Dendritic cell treated with granulocyte-macrophage colony-stimulating factor and Interleukin-4, amounts not matched to agents 40 ng/mL and 50 ng/mL, for 4 days (primary cell): ENCODE results near the gene CPXM1.
"Not testable (repeated sequence)": the region's sequence is repeated elsewhere in the genome, so short reads cannot be mapped to it uniquely, and the experiment has no call there.

Experiments used
- H3K27ac Mint-ChIP-seq: one replicate; pipeline ENCODE4 v1.8.0; 2022; ENCODE audit warnings: mild to moderate bottlenecking, mixed read lengths
- H3K27me3 Mint-ChIP-seq: one replicate; pipeline ENCODE4 v1.8.0; 2022; ENCODE audit warnings: mild to moderate bottlenecking, mixed read lengths
- H3K36me3 Mint-ChIP-seq: one replicate; pipeline ENCODE4 v1.8.0; 2022; ENCODE audit warnings: low read depth, mixed read lengths
- H3K4me1 Mint-ChIP-seq: one replicate; pipeline ENCODE4 v1.8.0; 2022; ENCODE audit warnings: low read depth, mixed read lengths
- H3K4me3 Mint-ChIP-seq: one replicate; pipeline ENCODE4 v1.8.0; 2022; ENCODE audit warnings: mild to moderate bottlenecking, moderate library complexity, mixed read lengths
- H3K9me3 Mint-ChIP-seq: one replicate; pipeline ENCODE4 v1.8.0; 2022; ENCODE audit warnings: mixed read lengths
- intact Hi-C: fragments of 100-400 bp; cut with micrococcal nuclease; formaldehyde crosslinking; loops from one replicate; pipeline ENCODE4 v1.15.0; 2022

Gene CPXM1

GRCh38 chr20:2816583-2817340 is 16.3 kb upstream of the CPXM1 start:
- Mint-ChIP-seq H3K4me1 (peaks cover 15% of the 10 kb centered on the region), H3K27ac (no peak overlapping the region), H3K9me3 (peaks cover 8% of the 10 kb centered on the region), H3K27me3 (peaks cover 52% of the 10 kb centered on the region), H3K4me3 (no peak overlapping the region), H3K36me3 (no peaks in the 10 kb centered on the region)
- intact Hi-C loops: no loop called here

DNA sequence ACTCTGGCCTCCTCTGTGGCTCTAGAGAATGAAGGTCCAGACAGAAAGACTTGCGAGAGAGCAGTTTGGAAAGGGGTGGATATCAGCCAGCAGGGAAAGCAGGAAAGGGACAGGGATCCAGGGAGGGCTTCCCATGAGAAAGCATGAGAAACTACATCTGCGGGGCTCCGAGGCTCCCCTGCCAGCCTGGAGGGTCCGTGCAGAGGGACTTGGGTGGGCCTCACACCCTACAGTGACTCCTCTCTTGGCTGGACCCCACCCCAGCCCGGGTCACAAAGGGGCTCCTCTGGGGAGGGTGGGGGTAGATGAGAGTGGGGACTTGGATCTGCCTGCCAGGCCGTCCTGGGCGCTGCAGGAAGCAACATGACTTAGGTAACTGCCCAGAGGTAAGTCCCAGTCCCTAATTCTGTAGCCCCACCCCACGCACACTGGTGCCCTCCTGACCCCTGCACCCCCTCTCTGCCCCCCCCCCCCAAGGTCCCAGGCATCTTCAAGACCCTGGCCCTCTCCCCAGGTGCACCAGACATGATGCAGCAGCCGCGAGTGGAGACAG is 15.7 kb upstream of the CPXM1 start, which contains the start of gene TMEM239:
TSS of gene TMEM239 (plus strand) at position 335 of the 553 bp plus-strand sequence. CDS start at position 526, 191 bp downstream.
- Mint-ChIP-seq H3K27me3 (peaks cover 50% of the 10 kb centered on the region), H3K27ac (peak within 1 kb of the TSS; percentile 43), H3K9me3 (peaks cover 8% of the 10 kb centered on the region), H3K4me3 (no peak within 1 kb of the TSS), H3K4me1 (peaks cover 10% of the 10 kb centered on the region), H3K36me3 (no peaks in the 10 kb centered on the region)
- intact Hi-C loops: no loop called here

- H3K4me3 Mint-ChIP-seq: no peak overlapping the region
- peaks cover 45% of the 10 kb centered on the region for H3K27me3 Mint-ChIP-seq
- intact Hi-C loops: no loop called here
- H3K36me3 Mint-ChIP-seq: no peaks in the 10 kb centered on the region
- peaks cover 8% of the 10 kb centered on the region for H3K9me3 Mint-ChIP-seq
- H3K4me1 Mint-ChIP-seq: peaks cover 10% of the 10 kb centered on the region
- peak overlapping the region; percentile 43 for H3K27ac Mint-ChIP-seq
Observed at GRCh38 chr20:2815242-2815900, 14.9 kb upstream of the CPXM1 start.

GRCh38 chr20:2814587-2815051 is 14.2 kb upstream of the CPXM1 start, which contains the start of gene C20orf141:
Gene C20orf141, plus strand, starts transcription at chr20:2814987. Its CDS starts 198 bp downstream, at chr20:2815185.
- H3K27ac Mint-ChIP-seq: peak within 1 kb of the TSS; percentile 43
- no peaks in the 10 kb centered on the region for H3K36me3 Mint-ChIP-seq
- intact Hi-C loops: no loop called here
- peaks cover 10% of the 10 kb centered on the region for H3K4me1 Mint-ChIP-seq
- peaks cover 8% of the 10 kb centered on the region for H3K9me3 Mint-ChIP-seq
- H3K27me3 Mint-ChIP-seq: peaks cover 41% of the 10 kb centered on the region
- no peak within 1 kb of the TSS for H3K4me3 Mint-ChIP-seq

GRCh38 chr20:2814076-2814475 is 13.6 kb upstream of the CPXM1 start:
- no peak overlapping the region for H3K4me3 Mint-ChIP-seq
- H3K4me1 Mint-ChIP-seq: peaks cover 10% of the 10 kb centered on the region
- H3K27ac Mint-ChIP-seq: peak overlapping the region; percentile 16
- H3K9me3 Mint-ChIP-seq: peaks cover 8% of the 10 kb centered on the region
- H3K27me3 Mint-ChIP-seq: peaks cover 41% of the 10 kb centered on the region
- no peaks in the 10 kb centered on the region for H3K36me3 Mint-ChIP-seq
- intact Hi-C loops: no loop called here

DNA sequence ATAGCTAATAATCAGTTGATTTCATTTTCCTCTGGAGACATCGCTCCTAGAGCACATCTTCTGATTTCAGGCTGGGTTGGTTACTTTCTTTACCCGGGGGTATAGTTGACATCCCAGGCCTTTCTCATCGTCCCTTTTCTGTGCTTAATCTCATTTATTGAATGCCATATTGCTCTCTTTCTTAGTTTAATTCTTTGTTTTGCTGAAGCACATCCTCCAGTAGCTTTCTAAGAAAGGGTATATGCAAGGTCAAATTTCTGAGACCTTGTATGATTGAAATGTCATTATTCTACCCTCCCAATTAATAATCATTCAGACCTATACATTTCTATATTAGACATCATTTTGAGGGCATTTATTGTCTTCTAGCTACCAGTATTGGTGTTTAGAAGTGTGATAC is 11.8 kb upstream of the CPXM1 start:
- Mint-ChIP-seq H3K27me3 (peaks cover 41% of the 10 kb centered on the region), H3K4me1 (peaks cover 10% of the 10 kb centered on the region), H3K36me3 (no peaks in the 10 kb centered on the region), H3K4me3 (no peak overlapping the region), H3K9me3 (peaks cover 8% of the 10 kb centered on the region), H3K27ac (no peak overlapping the region)
- intact Hi-C loops: no loop called here

- no peaks in the 10 kb centered on the region for H3K36me3 Mint-ChIP-seq
- H3K27ac Mint-ChIP-seq: no peak overlapping the region
- intact Hi-C loops: no loop called here
- H3K4me3 Mint-ChIP-seq: no peak overlapping the region
- H3K4me1 Mint-ChIP-seq: peaks cover 5% of the 10 kb centered on the region
- peaks cover 8% of the 10 kb centered on the region for H3K9me3 Mint-ChIP-seq
- H3K27me3 Mint-ChIP-seq: peaks cover 60% of the 10 kb centered on the region
Observed at GRCh38 chr20:2809690-2810089, 9.3 kb upstream of the CPXM1 start.

DNA sequence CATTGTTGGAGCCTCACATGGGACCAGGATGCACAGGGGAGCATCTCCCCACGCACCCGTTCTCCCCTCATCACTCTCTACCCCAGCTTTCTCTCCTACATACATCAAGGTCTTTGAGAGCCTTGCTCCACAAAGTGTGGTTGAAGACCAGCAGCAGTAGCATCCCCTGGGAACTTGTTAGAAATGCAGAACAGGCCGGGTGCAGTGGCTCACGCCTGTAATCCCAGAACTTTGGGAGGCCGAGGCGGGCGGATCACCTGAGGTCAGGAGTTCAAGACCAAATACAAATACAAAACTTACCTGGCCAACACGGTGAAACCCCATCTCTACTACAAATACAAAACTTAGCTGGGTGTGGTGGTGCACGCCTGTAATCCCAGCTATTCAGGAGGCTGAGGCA is 7.5 kb upstream of the CPXM1 start:
- H3K4me3 Mint-ChIP-seq, H3K27ac Mint-ChIP-seq, H3K4me1 Mint-ChIP-seq, intact Hi-C loops, H3K9me3 Mint-ChIP-seq, H3K36me3 Mint-ChIP-seq: not testable (repeated sequence)
- H3K27me3 Mint-ChIP-seq: peaks cover 63% of the 10 kb centered on the region

DNA sequence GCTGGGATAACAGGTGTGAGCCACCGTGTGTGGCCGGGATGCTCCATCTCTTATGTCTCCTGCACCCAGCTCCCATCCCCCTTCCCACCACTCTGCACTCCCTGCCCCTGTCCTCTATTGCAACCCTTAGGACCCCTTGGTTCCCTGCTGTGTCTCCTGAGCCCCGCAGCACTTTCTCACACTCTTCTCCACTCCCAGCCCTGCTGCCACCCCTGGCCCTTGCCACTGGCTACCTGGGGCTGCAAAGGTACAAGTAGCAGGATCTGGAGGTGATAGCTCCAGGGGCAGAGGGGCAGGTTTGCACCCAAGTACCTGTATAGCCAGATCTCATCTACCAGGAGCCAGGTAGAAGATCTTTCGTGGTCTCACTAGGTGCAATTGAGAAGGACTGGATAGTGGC is 6.6 kb upstream of the CPXM1 start:
- Mint-ChIP-seq H3K4me1 (peaks cover 4% of the 10 kb centered on the region), H3K4me3 (no peak overlapping the region), H3K36me3 (no peaks in the 10 kb centered on the region), H3K27ac (no peak overlapping the region), H3K27me3 (peaks cover 68% of the 10 kb centered on the region), H3K9me3 (peaks cover 2% of the 10 kb centered on the region)
- intact Hi-C loops: no loop called here

GRCh38 chr20:2806351-2806701 is 5.9 kb upstream of the CPXM1 start:
- H3K4me3 Mint-ChIP-seq: no peak overlapping the region
- intact Hi-C loops: no loop called here
- no peak overlapping the region for H3K27ac Mint-ChIP-seq
- no peaks in the 10 kb centered on the region for H3K9me3 Mint-ChIP-seq
- peaks cover 71% of the 10 kb centered on the region for H3K27me3 Mint-ChIP-seq
- H3K36me3 Mint-ChIP-seq: no peaks in the 10 kb centered on the region
- H3K4me1 Mint-ChIP-seq: peaks cover 6% of the 10 kb centered on the region

- H3K27ac Mint-ChIP-seq: no peak overlapping the region
- intact Hi-C loops: no loop called here
- no peaks in the 10 kb centered on the region for H3K9me3 Mint-ChIP-seq
- no peaks in the 10 kb centered on the region for H3K36me3 Mint-ChIP-seq
- peaks cover 11% of the 10 kb centered on the region for H3K4me1 Mint-ChIP-seq
- H3K27me3 Mint-ChIP-seq: peaks cover 74% of the 10 kb centered on the region
- H3K4me3 Mint-ChIP-seq: no peak overlapping the region
Observed at GRCh38 chr20:2805689-2806350, 5.4 kb upstream of the CPXM1 start.

DNA sequence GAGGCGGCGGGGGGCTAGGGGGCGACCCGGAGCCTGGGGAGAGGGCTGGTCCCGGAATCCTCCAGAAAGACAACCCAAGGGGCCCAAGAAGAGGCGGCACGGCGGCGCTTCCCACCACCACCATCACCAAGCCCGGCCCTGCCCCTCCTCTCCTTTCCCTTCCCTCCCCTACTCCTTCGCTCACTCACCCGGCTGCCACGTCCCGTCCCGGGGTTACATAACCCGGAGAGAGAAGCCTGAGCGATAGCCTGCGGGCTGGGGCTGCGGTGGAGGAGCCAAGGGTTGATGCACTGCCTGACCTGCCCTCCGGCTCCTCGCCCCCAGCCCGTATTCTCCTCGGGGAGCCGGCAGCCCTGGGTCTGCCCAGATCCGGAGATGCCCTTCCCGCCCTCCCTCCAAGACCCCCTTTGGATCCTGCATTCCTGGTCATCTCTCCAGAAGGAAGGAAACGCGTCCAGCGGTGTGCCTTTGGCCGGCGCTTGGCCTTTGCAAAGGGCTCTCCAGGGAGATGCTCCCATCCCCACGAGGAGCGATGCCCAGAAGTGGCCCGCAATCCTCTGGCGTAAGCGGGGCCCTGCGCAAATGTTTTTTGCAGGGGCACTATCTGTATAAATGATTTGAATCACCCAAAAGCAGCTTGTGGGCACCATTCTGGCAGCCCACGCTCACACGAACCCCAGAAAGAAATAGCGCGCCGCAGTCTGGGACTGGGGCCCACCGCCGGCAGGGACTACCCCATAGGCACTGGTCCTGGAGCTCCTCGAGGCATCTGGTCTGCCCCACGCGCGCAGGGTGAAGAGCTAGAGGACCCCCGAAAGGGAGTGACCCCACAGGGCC is 4.6 kb upstream of the CPXM1 start:
- H3K9me3 Mint-ChIP-seq: no peaks in the 10 kb centered on the region
- peaks cover 16% of the 10 kb centered on the region for H3K4me1 Mint-ChIP-seq
- intact Hi-C loops: no loop called here
- H3K36me3 Mint-ChIP-seq: no peaks in the 10 kb centered on the region
- H3K4me3 Mint-ChIP-seq: no peak overlapping the region
- peaks cover 76% of the 10 kb centered on the region for H3K27me3 Mint-ChIP-seq
- no peak overlapping the region for H3K27ac Mint-ChIP-seq

DNA sequence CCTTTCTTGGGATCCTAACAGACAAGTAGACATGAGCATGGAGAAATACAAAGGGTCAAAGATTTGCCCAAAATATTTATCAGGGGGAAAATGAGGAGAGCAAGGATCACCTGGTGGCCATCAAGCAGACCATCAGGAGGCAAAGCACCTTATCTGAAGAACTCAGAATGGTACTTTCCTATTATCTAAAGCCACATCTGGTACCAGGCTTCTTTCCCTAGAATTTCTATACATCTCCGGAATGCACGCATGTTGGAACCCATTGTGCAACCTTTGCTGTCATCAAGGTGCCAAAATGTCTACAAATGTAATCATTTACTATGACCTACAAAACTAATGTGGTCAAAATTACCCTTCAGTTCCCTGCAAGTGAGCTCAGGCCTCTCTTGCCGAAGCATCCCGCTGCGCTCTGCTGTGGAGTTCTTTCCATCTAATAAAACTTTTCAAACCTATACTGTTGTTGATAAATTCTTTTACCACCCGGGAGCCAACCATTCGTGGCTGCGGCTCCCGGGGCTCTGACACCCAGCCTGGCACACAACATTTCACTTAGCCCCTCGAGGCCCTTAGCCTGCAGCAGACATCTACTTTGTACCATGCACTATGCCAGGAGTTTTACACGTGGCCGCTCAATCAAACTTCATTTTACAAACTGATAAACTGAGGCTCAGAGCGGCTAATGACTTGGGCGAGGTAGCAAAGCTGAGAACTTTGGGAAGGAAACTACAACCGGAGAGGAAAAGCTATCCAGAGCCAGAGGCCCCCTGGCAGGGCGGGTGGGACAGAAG is 3.8 kb upstream of the CPXM1 start:
- Mint-ChIP-seq H3K4me3 (no peak overlapping the region), H3K27ac (no peak overlapping the region), H3K36me3 (no peaks in the 10 kb centered on the region), H3K4me1 (peaks cover 25% of the 10 kb centered on the region), H3K9me3 (no peaks in the 10 kb centered on the region), H3K27me3 (peaks cover 79% of the 10 kb centered on the region)
- intact Hi-C loops: no loop called here
